B cell (primary cell): ENCODE measurements around the gene ANKRD34A. TPM values are rescaled to one million over a fixed set of nuclear protein-coding genes. Genes with fewer than 3 reads are reported as not detected.

Experiments used
- ATAC-seq: fragments of 200-7000 bp; cut with Tn5 transposase; one replicate; pipeline ENCODE4 v1.10.0; 2021; ENCODE audit warnings: low read depth, mild to moderate bottlenecking, moderate number of reproducible peaks, moderate library complexity
- CTCF ChIA-PET: fragments of 350-600 bp; sonication (Branson Sonifier 250); formaldehyde crosslinking; loops from one replicate; lab custom pipeline; 2021; ENCODE audit warnings: antibody characterized with exemption, inconsistent platforms; lab: Charles Lee
- POLR2A ChIA-PET: fragments of 350-600 bp; sonication (Branson Sonifier 250); formaldehyde crosslinking; loops from one replicate; lab custom pipeline; 2021; ENCODE audit warnings: antibody characterized with exemption; lab: Charles Lee
- DNase-seq: peaks from one replicate; pipeline ENCODE4 v3.0.0; 2013
- H2AFZ ChIP-seq: 2 replicates; pipeline ENCODE4 v1.6.1; 2012; ENCODE audit warnings: mild to moderate bottlenecking, low read depth, low read length; ENCODE audit not compliant: insufficient read depth, poor library complexity, severe bottlenecking
- H3K27ac ChIP-seq, 2 donors: 1 replicate in 1 of 2; 2 replicates in 1 of 2; pipeline ENCODE4 v1.5.1; 2012 to 2013; ENCODE audit warnings: low read length in 2 of 2, mild to moderate bottlenecking in 2 of 2, moderate library complexity in 1 of 2
- H3K27me3 ChIP-seq, 4 experiments: fragments of 200-600 bp in 1 of 4; sonication (generic) in 1 of 4; replicated peaks in 1 of 4; 1 replicate in 2 of 4; 2 replicates in 2 of 4; pipeline versions ENCODE4 v1.6.1 to v1.7.0; 2013 to 2016; ENCODE audit warnings: low read length in 3 of 4, mild to moderate bottlenecking in 2 of 4, mixed read lengths in 1 of 4, moderate library complexity in 1 of 4; ENCODE audit not compliant: insufficient read depth in 4 of 4, control insufficient read depth in 3 of 4; ENCODE audit errors: control extremely low read depth in 1 of 4
- H3K36me3 ChIP-seq, 2 experiments: replicated peaks in 1 of 2; 1 replicate in 1 of 2; 2 replicates in 1 of 2; pipeline versions ENCODE4 v1.6.1 to v1.7.1; 2013; ENCODE audit warnings: low read length in 1 of 2; ENCODE audit not compliant: insufficient read depth in 2 of 2, control insufficient read depth in 1 of 2; ENCODE audit errors: control extremely low read depth in 1 of 2, extremely low read depth in 1 of 2
- H3K4me1 ChIP-seq, 2 donors: fragments of 200-600 bp in 1 of 2; sonication (generic) in 1 of 2; 1 replicate in 1 of 2; 2 replicates in 1 of 2; pipeline versions ENCODE4 v1.5.1 to v1.6.1; 2013 to 2017; ENCODE audit warnings: low read length in 2 of 2; ENCODE audit not compliant: control insufficient read depth in 2 of 2, insufficient read depth in 2 of 2
- H3K4me2 ChIP-seq: replicated peaks from 2 replicates; pipeline ENCODE3; 2012; ENCODE audit warnings: mild to moderate bottlenecking, low read depth, low read length; ENCODE audit not compliant: poor library complexity, severe bottlenecking
- H3K4me3 ChIP-seq, 5 experiments: fragments of 200-600 bp in 1 of 5; sonication (generic) in 1 of 5; 1 replicate in 3 of 5; 2 replicates in 2 of 5; pipeline versions ENCODE4 v1.5.1 to v1.7.0; 2011 to 2016; ENCODE audit warnings: low read length in 4 of 5, mild to moderate bottlenecking in 4 of 5, low read depth in 2 of 5, control low read depth in 1 of 5, moderate library complexity in 1 of 5; ENCODE audit not compliant: insufficient read depth in 1 of 5; ENCODE audit errors: control extremely low read depth in 1 of 5, extremely low read depth in 1 of 5
- H3K79me2 ChIP-seq: fragments of 200-600 bp; sonication (generic); one replicate; pipeline ENCODE4 v1.6.0; 2016; ENCODE audit warnings: low read length; ENCODE audit not compliant: control insufficient read depth, insufficient read depth
- H3K9ac ChIP-seq: fragments of 200-600 bp; sonication (generic); 2 replicates; pipeline ENCODE4 v1.6.1; 2017; ENCODE audit warnings: mild to moderate bottlenecking, low read length, moderate library complexity
- H3K9me3 ChIP-seq, 3 donors: one replicate each; pipeline versions ENCODE4 v1.6.1 to v1.7.1; 2013; ENCODE audit warnings: low read length in 2 of 3; ENCODE audit not compliant: control insufficient read depth in 2 of 3, insufficient read depth in 1 of 3; ENCODE audit errors: control extremely low read depth in 1 of 3
- H4K20me1 ChIP-seq: 2 replicates; pipeline ENCODE4 v1.6.0; 2012; ENCODE audit warnings: mild to moderate bottlenecking, low read length; ENCODE audit not compliant: insufficient read depth, control insufficient read depth, poor library complexity, severe bottlenecking
- H3K27ac Mint-ChIP-seq: one replicate; pipeline ENCODE4 v1.8.0; 2021; ENCODE audit warnings: mixed read lengths
- H3K27me3 Mint-ChIP-seq: one replicate; pipeline ENCODE4 v1.8.0; 2021; ENCODE audit warnings: mixed read lengths
- H3K4me1 Mint-ChIP-seq: one replicate; pipeline ENCODE4 v1.8.0; 2021; ENCODE audit warnings: mixed read lengths
- H3K4me3 Mint-ChIP-seq: one replicate; pipeline ENCODE4 v1.8.0; 2021; ENCODE audit warnings: mixed read lengths
- H3K9me3 Mint-ChIP-seq: one replicate; pipeline ENCODE4 v1.8.0; 2022; ENCODE audit warnings: mixed read lengths; ENCODE audit not compliant: insufficient read depth
- EZH2 ChIP-seq: IDR thresholded peaks from 2 replicates; pipeline ENCODE4 v1.6.1; 2012; ENCODE audit warnings: borderline replicate concordance, low read depth, mild to moderate bottlenecking, moderate library complexity, low read length; ENCODE audit not compliant: insufficient read depth, poor library complexity, severe bottlenecking
- WGBS: methylation state at CpG from one replicate; pipeline ENCODE4 v1.1.5; 2013; ENCODE audit warnings: missing lambda C conversion rate; ENCODE audit not compliant: insufficient coverage; 5-methylcytosine and 5-hydroxymethylcytosine counted together
- intact Hi-C: fragments of 100-400 bp; cut with micrococcal nuclease; formaldehyde crosslinking; loops from one replicate; pipeline ENCODE4 v1.10.0; 2022
- polyA plus RNA-seq: library from polyadenylated mRNA; depleted of rRNA; stranded (reverse); fragments of >200 nt; gene quantifications from 2 replicates; pipeline ENCODE4 v1.2.3, GENCODE V29; 2012
- total RNA-seq, 2 donors: library from RNA; stranded (reverse); fragments of 120-200 nt in 1 of 2; gene quantifications; 1 replicate in 1 of 2; 2 replicates in 1 of 2; pipeline versions ENCODE4 v1.2.3 to v1.2.4, GENCODE V29; 2013 to 2022
- TF ChIP-seq, protein P1 (sequence below): fragments of 200-600 bp; IDR thresholded peaks from one replicate; pipeline ENCODE4 v1.8.0; 2022; ENCODE audit warnings: antibody characterized with exemption, mild to moderate bottlenecking

Gene ANKRD34A
- total and polyA plus RNA-seq, 2 donors (not counting 1 experiment from before 2014, with no cell fraction given), result 0.86 to 1.8 TPM

DNA sequence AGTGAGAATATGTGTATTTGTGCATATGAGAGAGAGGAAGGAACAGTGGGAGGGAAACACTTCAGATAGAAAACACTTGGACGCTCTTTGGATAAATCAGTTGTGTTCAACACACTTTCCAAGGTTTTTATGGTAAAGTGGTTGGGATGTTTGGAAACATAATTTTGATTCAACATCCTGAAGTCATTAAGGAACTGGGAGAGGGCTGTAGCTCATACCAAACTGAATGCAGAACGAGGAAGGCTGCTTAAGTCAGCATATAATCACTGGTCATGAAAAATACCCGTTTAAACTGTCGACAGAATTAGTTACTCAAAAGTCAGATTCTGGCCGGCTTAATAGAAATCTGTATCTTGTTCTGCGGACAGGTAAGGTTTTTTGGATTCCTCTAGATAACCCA lies 21.5 kb downstream of the ANKRD34A start:
- Histone ChIP-seq H3K27ac (no peak overlapping the region), H3K4me3 (no peak overlapping the region), H3K27me3 (no peaks in the 10 kb centered on the region), H3K4me2 (no peak overlapping the region), H4K20me1 (no peaks in the 10 kb centered on the region), H2AFZ (no peak overlapping the region), H3K9ac (no peak overlapping the region), H3K79me2 (no peaks in the 10 kb centered on the region), H3K36me3 (peaks cover 3 to 26% of the 10 kb centered on the region in 2 experiments), H3K4me1 (no peaks in the 10 kb centered on the region), H3K9me3 (no peaks in the 10 kb centered on the region)
- no peaks in the 10 kb centered on the region for H3K9me3 Mint-ChIP-seq
- ATAC-seq, result no peak
- intact Hi-C loops, result no loop called here
- DNase-seq, result no peak
- H3K27ac Mint-ChIP-seq, result no peak overlapping the region
- H3K4me1 Mint-ChIP-seq, result no peaks in the 10 kb centered on the region
- CTCF ChIA-PET, result interaction anchor here (1.2 to 1.4 kb wide), 3 partner anchors 11 to 15 kb away, joined by 3 to 4 read pairs (median 3); partner anchors contain the start of gene LIX1L
- WGBS, result 96% methylated on average over 6 of the region's 6 CpGs
- POLR2A ChIA-PET, result no interaction called here
- TF ChIP-seq EZH2, result no peak
- TF ChIP-seq, protein P1, sequence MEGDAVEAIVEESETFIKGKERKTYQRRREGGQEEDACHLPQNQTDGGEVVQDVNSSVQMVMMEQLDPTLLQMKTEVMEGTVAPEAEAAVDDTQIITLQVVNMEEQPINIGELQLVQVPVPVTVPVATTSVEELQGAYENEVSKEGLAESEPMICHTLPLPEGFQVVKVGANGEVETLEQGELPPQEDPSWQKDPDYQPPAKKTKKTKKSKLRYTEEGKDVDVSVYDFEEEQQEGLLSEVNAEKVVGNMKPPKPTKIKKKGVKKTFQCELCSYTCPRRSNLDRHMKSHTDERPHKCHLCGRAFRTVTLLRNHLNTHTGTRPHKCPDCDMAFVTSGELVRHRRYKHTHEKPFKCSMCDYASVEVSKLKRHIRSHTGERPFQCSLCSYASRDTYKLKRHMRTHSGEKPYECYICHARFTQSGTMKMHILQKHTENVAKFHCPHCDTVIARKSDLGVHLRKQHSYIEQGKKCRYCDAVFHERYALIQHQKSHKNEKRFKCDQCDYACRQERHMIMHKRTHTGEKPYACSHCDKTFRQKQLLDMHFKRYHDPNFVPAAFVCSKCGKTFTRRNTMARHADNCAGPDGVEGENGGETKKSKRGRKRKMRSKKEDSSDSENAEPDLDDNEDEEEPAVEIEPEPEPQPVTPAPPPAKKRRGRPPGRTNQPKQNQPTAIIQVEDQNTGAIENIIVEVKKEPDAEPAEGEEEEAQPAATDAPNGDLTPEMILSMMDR, result no peak
- no peak overlapping the region for H3K4me3 Mint-ChIP-seq
- no peaks in the 10 kb centered on the region for H3K27me3 Mint-ChIP-seq

DNA sequence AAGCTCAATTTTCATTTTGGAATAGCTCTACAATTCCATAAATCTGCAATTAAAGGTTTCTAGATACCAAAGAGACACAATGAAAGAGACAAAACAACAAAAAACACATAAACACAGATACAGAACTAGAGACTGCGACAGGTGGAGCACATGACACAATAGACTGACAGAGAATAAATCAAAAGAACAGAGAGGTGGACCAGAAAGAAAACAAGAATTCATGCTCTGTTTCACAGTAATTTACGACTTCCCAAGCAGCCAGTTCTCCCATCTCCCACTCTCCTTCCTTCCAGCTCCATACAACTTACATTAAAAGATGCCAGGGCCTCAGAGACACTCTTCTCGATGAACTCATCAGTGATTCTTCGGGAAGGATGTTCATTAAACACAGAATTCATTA lies 22.0 kb downstream of the ANKRD34A start:
- POLR2A ChIA-PET, result no interaction called here
- no peaks in the 10 kb centered on the region for H3K27me3 ChIP-seq
- Mint-ChIP-seq H3K27me3 (no peaks in the 10 kb centered on the region), H3K9me3 (no peaks in the 10 kb centered on the region), H3K4me3 (no peak overlapping the region), H3K4me1 (no peaks in the 10 kb centered on the region), H3K27ac (no peak overlapping the region)
- DNase-seq (no peak), ATAC-seq (no peak)
- no peaks in the 10 kb centered on the region for H3K79me2 ChIP-seq
- H4K20me1 ChIP-seq, result no peaks in the 10 kb centered on the region
- H3K9ac ChIP-seq, result no peak overlapping the region
- CTCF ChIA-PET, result interaction anchor here (1.3 to 1.4 kb wide), 2 partner anchors 15 kb away, joined by 3 to 4 read pairs; partner anchors contain the start of gene LIX1L
- no peak overlapping the region for H2AFZ ChIP-seq
- H3K4me1 ChIP-seq, result no peaks in the 10 kb centered on the region
- intact Hi-C loops, result no loop called here
- H3K9me3 ChIP-seq, result no peaks in the 10 kb centered on the region
- no peak overlapping the region for H3K27ac ChIP-seq
- no peak overlapping the region for H3K4me3 ChIP-seq
- TF ChIP-seq, protein P1, result no peak
- TF ChIP-seq EZH2, result no peak
- WGBS, result 92% methylated on average over 4 of the region's 4 CpGs
- H3K36me3 ChIP-seq, result peaks cover 3 to 25% of the 10 kb centered on the region in 2 experiments
- no peak overlapping the region for H3K4me2 ChIP-seq
